Neuronal stem cell (in vitro differentiated cells): ENCODE data around the gene ART5.
A peak's percentile ranks its signal among the peaks of the same experiment; 100 is the strongest.

Experiments used
- DNase-seq: peaks from one replicate; pipeline ENCODE4 v3.0.0-alpha.2; 2013; ENCODE audit warnings: low spot score
- H2AFZ ChIP-seq: one replicate; pipeline ENCODE4 v1.6.1; 2013; ENCODE audit warnings: mild to moderate bottlenecking, low read length, inconsistent platforms
- H2AK5ac ChIP-seq: 2 replicates; pipeline ENCODE4 v1.6.1; 2013; ENCODE audit warnings: low read depth, mild to moderate bottlenecking, inconsistent platforms, low read length, moderate library complexity, mixed read lengths
- H2BK120ac ChIP-seq: 2 replicates; pipeline ENCODE4 v1.6.1; 2013; ENCODE audit warnings: low read depth, mild to moderate bottlenecking, inconsistent platforms, low read length, moderate library complexity, mixed read lengths
- H2BK12ac ChIP-seq: one replicate; pipeline ENCODE4 v1.6.1; 2013; ENCODE audit warnings: low read length, inconsistent platforms
- H2BK15ac ChIP-seq: 2 replicates; pipeline ENCODE4 v1.6.1; 2013; ENCODE audit warnings: mild to moderate bottlenecking, low read length, inconsistent platforms, mixed read lengths
- H2BK5ac ChIP-seq: one replicate; pipeline ENCODE4 v1.6.1; 2013; ENCODE audit warnings: inconsistent platforms, mild to moderate bottlenecking, low read length, moderate library complexity
- H3K14ac ChIP-seq: one replicate; pipeline ENCODE4 v1.6.1; 2013; ENCODE audit warnings: low read length, inconsistent platforms
- H3K18ac ChIP-seq: 2 replicates; pipeline ENCODE4 v1.6.1; 2013; ENCODE audit warnings: low read length, inconsistent platforms
- H3K23ac ChIP-seq: 2 replicates; pipeline ENCODE4 v1.6.1; 2013; ENCODE audit warnings: low read depth, mild to moderate bottlenecking, mixed read lengths, low read length, inconsistent platforms; ENCODE audit not compliant: poor library complexity
- H3K27ac ChIP-seq: replicated peaks from 3 replicates; pipeline ENCODE4 v1.5.1; 2013; ENCODE audit warnings: low read length, inconsistent platforms
- H3K27me3 ChIP-seq, 3 experiments: 2 replicates each; pipeline ENCODE4 v1.6.1; 2013; ENCODE audit warnings: low read length in 3 of 3, mild to moderate bottlenecking in 2 of 3, inconsistent platforms in 1 of 3, low read depth in 1 of 3, mixed read lengths in 1 of 3, moderate library complexity in 1 of 3; ENCODE audit not compliant: control insufficient read depth in 3 of 3, insufficient read depth in 3 of 3
- H3K36me3 ChIP-seq, 2 donors: replicated peaks in 1 of 2; 2 replicates each; pipeline ENCODE4 v1.6.1; 2013; ENCODE audit warnings: low read length in 2 of 2; ENCODE audit not compliant: control insufficient read depth in 2 of 2, insufficient read depth in 2 of 2
- H3K4ac ChIP-seq: 2 replicates; pipeline ENCODE4 v1.6.1; 2013; ENCODE audit warnings: inconsistent platforms, mild to moderate bottlenecking, low read length, moderate library complexity
- H3K4me1 ChIP-seq, 2 donors: 1 replicate in 1 of 2; 2 replicates in 1 of 2; pipeline ENCODE4 v1.6.1; 2013; ENCODE audit warnings: low read length in 2 of 2, low read depth in 1 of 2; ENCODE audit not compliant: control insufficient read depth in 2 of 2, insufficient read depth in 1 of 2
- H3K4me2 ChIP-seq: one replicate; pipeline ENCODE4 v1.6.1; 2013; ENCODE audit warnings: mild to moderate bottlenecking, low read length, inconsistent platforms; ENCODE audit not compliant: insufficient read depth, poor library complexity, severe bottlenecking
- H3K4me3 ChIP-seq, 2 donors: 2 replicates each; pipeline ENCODE4 v1.5.1; 2013; ENCODE audit warnings: low read length in 2 of 2, mild to moderate bottlenecking in 2 of 2, inconsistent platforms in 1 of 2, moderate library complexity in 1 of 2
- H3K79me1 ChIP-seq: one replicate; pipeline ENCODE4 v1.6.1; 2013; ENCODE audit warnings: low read depth, mild to moderate bottlenecking, inconsistent platforms, low read length, moderate library complexity
- H3K9ac ChIP-seq: one replicate; pipeline ENCODE4 v1.6.1; 2013; ENCODE audit warnings: mild to moderate bottlenecking, low read depth, low read length, inconsistent platforms; ENCODE audit not compliant: poor library complexity
- H3K9me3 ChIP-seq, 2 donors: replicated peaks in 1 of 2; 2 replicates each; pipeline versions ENCODE3 to v1.6.1; 2013; ENCODE audit warnings: low read length in 2 of 2, mild to moderate bottlenecking in 2 of 2, inconsistent platforms in 1 of 2, low read depth in 1 of 2, mixed read lengths in 1 of 2, moderate library complexity in 1 of 2; ENCODE audit not compliant: control insufficient read depth in 2 of 2, insufficient read depth in 1 of 2
- H4K8ac ChIP-seq: one replicate; pipeline ENCODE4 v1.6.1; 2013; ENCODE audit warnings: low read depth, mild to moderate bottlenecking, inconsistent platforms, low read length, moderate library complexity
- H4K91ac ChIP-seq: one replicate; pipeline ENCODE4 v1.6.1; 2013; ENCODE audit warnings: low read length, low read depth, mild to moderate bottlenecking, inconsistent platforms; ENCODE audit not compliant: poor library complexity
- WGBS, 2 donors: extraction: QIAGEN DNeasy Blood & Tissue Kit; methylation state at CpG; one replicate each; pipeline ENCODE4 v1.1.7; 2013; ENCODE audit warnings: missing lambda C conversion rate in 2 of 2, mixed read lengths in 1 of 2; ENCODE audit not compliant: insufficient read length in 2 of 2, insufficient replicate concordance in 1 of 2; ENCODE audit errors: extremely low coverage in 2 of 2; 5-methylcytosine and 5-hydroxymethylcytosine counted together

ART5 gene

DNA sequence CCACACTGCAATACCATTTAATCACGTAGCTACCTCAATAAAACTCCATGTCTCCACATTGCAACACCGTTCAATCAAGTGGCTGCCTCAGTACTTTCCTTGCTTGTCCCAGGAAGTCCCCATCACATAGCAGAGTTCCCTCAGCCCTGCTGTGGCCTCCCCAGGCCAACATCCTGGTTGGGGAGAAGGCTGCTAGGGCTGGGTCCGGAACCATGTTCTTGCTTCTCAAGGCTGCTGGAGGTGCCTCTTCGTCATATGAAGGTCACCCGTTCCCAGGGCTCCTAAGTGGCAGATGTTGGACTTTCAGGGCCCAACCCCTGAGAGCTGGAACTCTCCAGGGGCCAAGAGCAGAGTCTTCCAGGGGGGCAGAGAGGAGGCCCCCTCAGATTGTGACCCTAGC lies 3.3 kb downstream of the ART5 start:
- Histone ChIP-seq H3K14ac (no peak overlapping the region), H3K4me3 (no peak overlapping the region), H2BK12ac (no peak overlapping the region), H3K18ac (no peak overlapping the region), H3K36me3 (no peaks in the 10 kb centered on the region), H3K27ac (no peak overlapping the region), H3K4me1 (peaks cover 3 to 5% of the 10 kb centered on the region in 2 donors), H3K23ac (no peak overlapping the region), H2AK5ac (peak overlapping the region; percentile 63), H4K91ac (peak overlapping the region; percentile 35), H4K8ac (no peak overlapping the region), H2AFZ (no peak overlapping the region), H3K9ac (no peak overlapping the region), H3K27me3 (peaks cover 0 to 12% (median 0%) of the 10 kb centered on the region in 3 experiments), H3K79me1 (no peaks in the 10 kb centered on the region), H2BK5ac (no peak overlapping the region), H2BK15ac (no peak overlapping the region), H3K4me2 (no peak overlapping the region), H3K9me3 (no peaks in the 10 kb centered on the region), H3K4ac (no peak overlapping the region), H2BK120ac (no peak overlapping the region)
- no CpG with 5 or more reads among the region's 5 CpGs for WGBS, 2 donors
- no peak for DNase-seq

DNA sequence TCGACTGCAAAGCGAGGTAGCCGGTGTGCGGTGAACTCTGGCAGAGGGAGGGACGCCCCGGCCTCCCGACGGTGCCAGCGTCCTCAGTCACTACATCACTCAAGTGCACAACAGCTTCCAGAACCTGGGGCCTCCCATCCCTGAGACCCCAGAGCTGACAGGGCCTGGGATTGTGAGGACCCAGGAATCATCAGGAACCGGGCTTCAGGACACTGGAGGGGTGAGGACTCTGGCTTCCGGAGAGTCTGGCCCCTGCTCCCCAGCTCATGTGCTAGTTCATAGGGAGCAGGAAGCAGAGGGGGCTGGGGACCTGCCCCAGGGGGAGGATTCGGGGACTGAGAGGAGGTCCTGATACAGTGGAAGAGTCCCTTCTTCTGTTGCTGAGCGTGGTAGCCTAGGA lies 4.6 kb downstream of the ART5 start:
- Histone ChIP-seq H4K8ac (no peak overlapping the region), H4K91ac (no peak overlapping the region), H3K79me1 (no peaks in the 10 kb centered on the region), H3K4me3 (no peak overlapping the region), H2BK120ac (no peak overlapping the region), H3K14ac (no peak overlapping the region), H2AK5ac (peak overlapping the region; percentile 26), H2BK12ac (no peak overlapping the region), H2AFZ (no peak overlapping the region), H3K18ac (peak overlapping the region; percentile 37), H3K9ac (no peak overlapping the region), H3K36me3 (no peaks in the 10 kb centered on the region), H3K4me1 (peaks cover 0 to 3% of the 10 kb centered on the region in 2 donors), H3K27ac (no peak overlapping the region), H2BK5ac (no peak overlapping the region), H3K27me3 (peaks cover 0 to 12% (median 0%) of the 10 kb centered on the region in 3 experiments), H3K9me3 (no peaks in the 10 kb centered on the region), H3K23ac (no peak overlapping the region), H3K4me2 (no peak overlapping the region), H2BK15ac (no peak overlapping the region), H3K4ac (no peak overlapping the region)
- no peak for DNase-seq
- no CpG with 5 or more reads among the region's 13 CpGs for WGBS, 2 donors

- Histone ChIP-seq H3K9ac (no peak overlapping the region), H2AFZ (no peak overlapping the region), H2BK15ac (no peak overlapping the region), H2AK5ac (no peak overlapping the region), H3K79me1 (no peaks in the 10 kb centered on the region), H4K8ac (no peak overlapping the region), H3K27me3 (peaks cover 0 to 12% (median 0%) of the 10 kb centered on the region in 3 experiments), H3K36me3 (no peaks in the 10 kb centered on the region), H3K23ac (no peak overlapping the region), H3K27ac (no peak overlapping the region), H2BK120ac (no peak overlapping the region), H3K4me2 (no peak overlapping the region), H3K4ac (no peak overlapping the region), H3K4me3 (no peak overlapping the region), H3K18ac (no peak overlapping the region), H2BK12ac (no peak overlapping the region), H3K14ac (no peak overlapping the region), H3K4me1 (no peaks in the 10 kb centered on the region), H3K9me3 (no peaks in the 10 kb centered on the region), H4K91ac (no peak overlapping the region), H2BK5ac (no peak overlapping the region)
- no CpG with 5 or more reads among the region's 15 CpGs for WGBS, 2 donors
- no peak for DNase-seq
These were observed 6.0 kb downstream of the ART5 start for GRCh38 chr11:3635641-3636375.

GRCh38 chr11:3632070-3632660 lies 9.6 kb downstream of the ART5 start:
- no peak overlapping the region for H2BK15ac ChIP-seq
- no peak overlapping the region for H4K91ac ChIP-seq
- no peak overlapping the region for H4K8ac ChIP-seq
- no peak overlapping the region for H3K18ac ChIP-seq
- peaks cover 0 to 12% (median 0%) of the 10 kb centered on the region in 3 experiments for H3K27me3 ChIP-seq
- no peak overlapping the region for H2AFZ ChIP-seq
- DNase-seq: no peak
- no peak overlapping the region for H3K4me2 ChIP-seq
- no peak overlapping the region for H3K9ac ChIP-seq
- H2BK5ac ChIP-seq: no peak overlapping the region
- no peak overlapping the region for H3K14ac ChIP-seq
- no peak overlapping the region for H3K27ac ChIP-seq
- no peak overlapping the region for H3K4me3 ChIP-seq
- no peak overlapping the region for H3K23ac ChIP-seq
- no peak overlapping the region for H2AK5ac ChIP-seq
- no peak overlapping the region for H2BK12ac ChIP-seq
- H3K4me1 ChIP-seq: no peaks in the 10 kb centered on the region
- no peak overlapping the region for H2BK120ac ChIP-seq
- H3K79me1 ChIP-seq: no peaks in the 10 kb centered on the region
- H3K36me3 ChIP-seq: no peaks in the 10 kb centered on the region
- no peak overlapping the region for H3K4ac ChIP-seq
- WGBS, 2 donors: no CpG with 5 or more reads among the region's 5 CpGs
- H3K9me3 ChIP-seq: no peaks in the 10 kb centered on the region
